GM10266 (cell line): Measurements from ENCODE around the gene COL23A1.

Experiments
- DNase-seq: peaks from one replicate; pipeline ENCODE4 v3.0.0; 2012; ENCODE audit errors: extremely low spot score
- CTCF ChIP-seq: IDR thresholded peaks from 2 replicates; pipeline ENCODE4 v1.5.1; 2012; ENCODE audit warnings: mild to moderate bottlenecking, low read depth; ENCODE audit not compliant: control insufficient read depth, insufficient read depth; ENCODE audit errors: missing control alignments

Gene COL23A1

GRCh38 chr5:178555005-178555404 is 35.2 kb downstream of the COL23A1 start:
- DNase-seq = no peak
- TF ChIP-seq CTCF = no peak

GRCh38 chr5:178554311-178554710 is 35.9 kb downstream of the COL23A1 start:
- TF ChIP-seq CTCF = no peak

GRCh38 chr5:178553517-178553916 is 36.7 kb downstream of the COL23A1 start:
- TF ChIP-seq CTCF = no peak
- DNase-seq = no peak

More at GRCh38 chr5:178554311-178554710, 35.9 kb downstream of the COL23A1 start:
- no peak for DNase-seq

- peak; percentile 20 for TF ChIP-seq CTCF
- no peak for DNase-seq
Measured at GRCh38 chr5:178551468-178551867, 38.7 kb downstream of the COL23A1 start.

GRCh38 chr5:178551059-178551458 is 39.1 kb downstream of the COL23A1 start:
- peak; percentile 52 for DNase-seq
- peak; percentile 40 for TF ChIP-seq CTCF

GRCh38 chr5:178548746-178549145 is 41.4 kb downstream of the COL23A1 start:
- no peak for TF ChIP-seq CTCF
- DNase-seq = no peak

- DNase-seq = no peak
- TF ChIP-seq CTCF = no peak
Measured at GRCh38 chr5:178547753-178548415, 42.3 kb downstream of the COL23A1 start.
